Cerebellar cortex (tissue), 1 donor: Measurements from ENCODE around the gene ZNF438.
A peak's percentile ranks its signal among the peaks of the same experiment; 100 is the strongest.
"Not testable (repeated sequence)": the region's sequence is repeated elsewhere in the genome, so short reads cannot be mapped to it uniquely, and the experiment has no call there.

Experiments
- DNase-seq: peaks from one replicate; pipeline ENCODE4 v3.0.0-alpha.2; 2015; ENCODE audit warnings: low spot score

ZNF438 gene

GRCh38 chr10:31051703-31052102 is 20.0 kb upstream of the ZNF438 start:
- no peak for DNase-seq

DNA sequence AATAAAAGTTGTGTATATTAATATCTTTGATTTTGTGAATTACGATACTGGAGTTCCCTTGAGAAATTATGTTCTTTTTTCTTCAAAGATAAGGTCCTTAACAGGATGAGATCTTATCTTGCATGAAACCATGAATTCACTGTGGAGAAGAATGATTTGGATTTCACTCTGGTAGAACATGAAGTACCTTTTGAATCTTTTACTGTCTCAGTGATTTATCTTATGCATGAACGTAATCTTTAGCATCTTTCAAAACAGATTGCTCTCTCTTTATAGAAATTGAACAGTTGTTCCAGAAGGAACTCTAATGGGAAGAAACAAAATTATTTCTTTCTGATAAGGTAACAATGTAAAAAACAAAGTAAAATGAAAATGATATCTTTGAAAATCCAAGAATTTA is 11.0 kb upstream of the ZNF438 start:
- no peak for DNase-seq

DNA sequence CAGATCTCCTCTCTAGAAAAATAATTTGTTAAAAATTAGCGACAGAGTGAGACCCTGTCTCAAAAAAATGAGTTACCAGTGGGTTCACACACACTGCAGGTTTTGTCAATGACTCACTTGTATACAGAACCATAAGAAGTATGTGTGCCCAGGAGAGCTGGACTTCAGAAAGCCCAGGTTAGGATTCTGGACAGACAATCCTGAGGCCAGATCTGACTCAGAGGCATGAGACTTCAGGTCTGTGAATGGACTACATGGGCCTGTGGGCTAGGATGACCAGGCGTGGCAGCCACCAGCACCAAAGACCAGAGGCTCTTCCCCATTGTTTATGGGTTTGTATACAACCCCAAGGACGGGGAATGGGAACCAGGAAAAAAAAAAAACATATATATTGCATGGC is 9.3 kb upstream of the ZNF438 start:
- no peak for DNase-seq

GRCh38 chr10:31039006-31039405 is 7.3 kb upstream of the ZNF438 start:
- DNase-seq = not testable (repeated sequence)

- DNase-seq = no peak
Observed at GRCh38 chr10:31037749-31038148, 6.1 kb upstream of the ZNF438 start.

DNA sequence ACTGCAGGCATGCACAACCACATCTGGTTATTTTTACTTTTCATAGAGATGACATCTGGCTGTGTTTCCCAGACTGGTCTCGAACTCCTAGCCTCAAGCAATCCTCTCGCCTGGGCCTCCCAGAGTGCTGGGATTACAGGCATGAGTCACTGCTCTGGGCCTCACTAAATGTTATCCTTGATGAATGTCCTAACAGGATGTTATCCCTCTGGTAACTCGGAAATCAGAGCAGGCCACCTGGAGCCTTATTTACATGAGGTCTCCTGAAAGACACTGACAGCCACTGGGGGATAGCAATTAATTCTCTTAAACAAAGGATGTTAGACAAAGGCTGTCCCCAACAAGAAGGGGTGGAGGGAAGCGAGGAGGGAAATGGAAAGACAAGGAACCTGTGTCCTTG is 4.5 kb upstream of the ZNF438 start:
- DNase-seq = no peak

DNA sequence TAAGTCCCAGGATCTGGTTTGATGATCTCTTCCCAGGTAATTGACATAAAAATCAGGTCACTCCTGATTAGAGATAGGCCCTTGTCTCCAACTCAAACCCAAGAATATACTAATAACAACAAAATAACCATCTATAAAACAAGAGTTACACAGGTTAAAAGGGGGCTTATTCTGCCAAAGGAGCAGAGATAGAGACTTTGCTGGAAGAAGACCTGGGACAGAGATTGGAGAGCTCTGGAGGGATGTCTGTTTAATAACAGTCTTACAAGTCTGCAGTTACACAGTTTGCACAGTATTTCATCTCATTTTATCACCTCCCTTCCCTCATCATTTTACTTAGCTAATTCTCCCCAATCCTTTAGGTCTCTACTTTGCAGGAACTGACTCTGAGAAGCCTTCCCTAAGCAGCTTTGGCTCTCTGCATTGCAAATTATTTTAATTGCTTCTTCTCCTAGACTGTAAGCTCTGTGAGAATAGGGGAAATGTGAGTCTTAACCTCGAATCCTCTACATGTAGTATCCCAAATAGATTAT is 3.7 kb upstream of the ZNF438 start:
- no peak for DNase-seq

DNA sequence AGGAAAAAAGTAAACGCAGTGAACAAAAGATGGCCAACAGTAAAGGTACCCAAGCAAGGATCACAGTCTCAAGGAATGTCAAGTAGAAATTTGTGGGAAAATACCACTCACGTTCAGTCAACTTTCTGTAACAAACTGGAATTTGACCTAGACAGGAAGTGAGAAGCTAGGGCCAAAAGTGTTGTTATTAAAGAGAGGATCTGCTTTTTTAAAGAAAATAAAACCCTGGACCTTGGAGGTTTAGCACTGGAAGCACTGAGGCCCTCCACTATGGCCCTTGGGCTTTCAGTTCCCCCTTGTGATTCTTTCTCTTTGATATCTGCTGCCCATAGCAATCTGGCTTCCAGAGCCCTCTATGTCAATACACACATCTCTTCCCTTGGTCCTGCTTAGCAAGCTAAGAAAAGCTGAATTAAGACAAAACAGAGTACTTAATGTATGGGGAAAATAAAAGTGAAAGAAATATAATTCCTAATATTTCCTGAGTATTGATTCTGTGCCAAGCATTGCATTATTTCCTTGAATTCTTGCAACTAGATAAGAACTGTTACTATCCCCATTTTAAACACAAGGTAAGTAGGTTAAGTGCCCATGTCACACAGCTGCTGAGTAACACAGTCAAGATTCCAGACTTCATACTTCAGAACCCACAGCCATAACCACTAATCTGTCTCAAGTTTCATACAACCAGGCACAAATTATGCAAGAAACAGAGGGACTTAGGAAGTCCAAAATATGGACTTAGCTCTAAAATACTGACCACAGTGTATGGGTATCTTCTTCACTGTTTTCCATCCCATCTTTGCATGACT is 2.6 kb upstream of the ZNF438 start:
- DNase-seq = no peak

DNA sequence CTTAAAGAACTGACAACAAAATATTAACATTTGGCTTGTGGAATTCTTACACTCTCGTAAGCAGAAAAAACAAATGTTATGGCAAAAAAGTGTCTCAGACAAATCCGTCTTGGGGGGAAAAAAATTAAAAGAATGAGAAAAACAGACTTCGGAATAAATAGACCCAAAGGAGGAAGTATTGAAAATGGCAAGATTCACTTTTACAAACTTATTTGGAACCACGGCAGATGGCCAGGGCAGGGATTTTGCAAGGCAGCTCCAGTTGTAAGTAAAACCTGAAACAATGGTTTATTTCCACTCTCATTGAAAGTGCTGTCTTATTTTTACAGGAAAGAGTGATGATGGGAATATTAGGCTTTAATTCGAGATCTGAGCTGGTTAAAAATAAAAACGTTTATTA is 1.5 kb upstream of the ZNF438 start:
- peak; percentile 9 for DNase-seq

DNA sequence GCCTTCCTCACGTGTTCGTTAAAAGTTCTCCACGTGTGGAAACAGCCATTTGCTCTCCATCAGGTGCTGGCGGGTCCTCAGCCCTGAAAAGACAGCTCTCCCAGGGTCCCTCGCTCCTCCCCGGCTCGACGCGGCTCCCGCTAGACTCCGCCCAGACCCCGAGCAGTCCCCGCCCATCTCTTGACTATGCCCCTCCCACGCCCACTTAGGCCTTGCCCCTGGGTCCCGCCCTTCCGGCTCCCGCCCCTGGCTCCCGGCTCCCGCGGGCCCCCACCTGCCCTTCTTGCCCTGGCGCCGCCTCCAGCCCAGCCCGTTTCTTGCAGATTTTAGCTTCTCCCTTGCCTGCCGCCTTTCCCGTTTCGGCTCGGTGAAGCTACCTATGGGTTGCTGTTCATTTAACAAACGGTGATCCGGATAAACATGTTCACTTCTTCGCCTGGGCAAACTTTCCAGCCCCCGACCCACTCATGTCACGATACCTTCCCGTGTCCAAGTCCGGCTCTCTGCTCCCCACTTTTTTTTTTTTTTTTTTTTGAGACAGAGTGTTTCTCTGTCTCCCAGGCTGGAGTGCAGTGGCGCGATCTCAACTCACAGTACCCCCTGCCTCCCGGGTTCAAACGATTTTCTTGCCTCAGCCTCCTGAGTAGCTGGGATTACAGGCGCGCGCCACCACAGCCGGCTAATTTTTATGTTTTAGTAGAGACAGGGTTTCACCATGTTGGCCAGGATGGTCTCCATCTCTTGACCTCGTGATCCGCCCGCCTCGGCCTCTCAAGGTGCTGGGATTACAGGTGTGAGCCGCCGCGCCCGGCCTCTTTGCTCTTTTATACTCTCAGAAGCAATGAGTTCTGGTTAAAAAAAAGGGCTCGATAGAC is 830 bp upstream of the ZNF438 start:
- peak; percentile 95 for DNase-seq

- DNase-seq = no peak
Observed at GRCh38 chr10:31031205-31031557, 484 bp downstream of the ZNF438 start.

- DNase-seq = no peak
Observed at GRCh38 chr10:31030800-31031199, 865 bp downstream of the ZNF438 start.

DNA sequence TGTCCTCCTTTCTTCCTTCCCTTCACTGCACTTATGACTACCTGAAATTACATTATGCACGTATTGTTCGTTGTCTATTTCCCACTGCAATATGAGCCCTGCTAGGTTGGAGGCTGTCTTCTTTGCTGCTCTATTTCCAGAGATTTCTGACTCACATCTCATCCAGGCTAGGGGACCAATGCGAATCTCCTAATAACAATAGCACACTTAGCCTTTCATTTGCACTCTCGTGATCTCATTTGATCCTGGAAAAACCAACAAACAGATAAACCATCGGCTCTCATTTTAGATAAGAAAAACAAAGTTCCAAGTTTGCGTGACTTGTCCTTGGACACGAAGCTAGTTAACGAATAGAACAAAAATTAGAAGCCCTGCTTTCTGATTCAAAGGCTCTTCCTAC is 1.4 kb downstream of the ZNF438 start:
- DNase-seq = peak; percentile 8

- DNase-seq = no peak
Observed at GRCh38 chr10:31028081-31028480, 3.6 kb downstream of the ZNF438 start.

GRCh38 chr10:31026279-31026678 is 5.4 kb downstream of the ZNF438 start:
- not testable (repeated sequence) for DNase-seq

GRCh38 chr10:31025142-31025541 is 6.5 kb downstream of the ZNF438 start:
- DNase-seq = no peak

DNA sequence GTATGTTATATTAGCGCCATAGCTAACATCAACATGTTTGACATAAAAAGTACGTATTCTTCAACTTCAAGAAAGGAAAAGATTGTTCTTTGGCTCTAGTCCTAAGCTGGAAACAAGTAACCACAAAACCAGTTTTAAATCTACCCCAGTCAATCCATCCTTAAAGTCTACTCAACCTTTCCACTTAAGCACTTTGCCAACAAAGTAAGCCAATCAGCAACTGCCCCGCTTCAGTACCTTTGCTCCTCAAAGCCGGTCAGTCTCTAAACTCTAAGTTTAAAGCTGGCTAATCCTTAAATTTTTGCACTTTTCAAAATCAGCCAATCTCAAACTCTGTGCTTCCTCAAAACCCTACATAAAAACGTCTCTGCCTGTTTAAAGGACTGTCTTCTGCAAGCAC is 8.1 kb downstream of the ZNF438 start:
- DNase-seq = no peak

- no peak for DNase-seq
Observed at GRCh38 chr10:31020209-31020608, 11.5 kb downstream of the ZNF438 start.

GRCh38 chr10:31018962-31019361 is 12.7 kb downstream of the ZNF438 start:
- no peak for DNase-seq

- DNase-seq = no peak
Observed at GRCh38 chr10:31018356-31018750, 13.3 kb downstream of the ZNF438 start.

DNA sequence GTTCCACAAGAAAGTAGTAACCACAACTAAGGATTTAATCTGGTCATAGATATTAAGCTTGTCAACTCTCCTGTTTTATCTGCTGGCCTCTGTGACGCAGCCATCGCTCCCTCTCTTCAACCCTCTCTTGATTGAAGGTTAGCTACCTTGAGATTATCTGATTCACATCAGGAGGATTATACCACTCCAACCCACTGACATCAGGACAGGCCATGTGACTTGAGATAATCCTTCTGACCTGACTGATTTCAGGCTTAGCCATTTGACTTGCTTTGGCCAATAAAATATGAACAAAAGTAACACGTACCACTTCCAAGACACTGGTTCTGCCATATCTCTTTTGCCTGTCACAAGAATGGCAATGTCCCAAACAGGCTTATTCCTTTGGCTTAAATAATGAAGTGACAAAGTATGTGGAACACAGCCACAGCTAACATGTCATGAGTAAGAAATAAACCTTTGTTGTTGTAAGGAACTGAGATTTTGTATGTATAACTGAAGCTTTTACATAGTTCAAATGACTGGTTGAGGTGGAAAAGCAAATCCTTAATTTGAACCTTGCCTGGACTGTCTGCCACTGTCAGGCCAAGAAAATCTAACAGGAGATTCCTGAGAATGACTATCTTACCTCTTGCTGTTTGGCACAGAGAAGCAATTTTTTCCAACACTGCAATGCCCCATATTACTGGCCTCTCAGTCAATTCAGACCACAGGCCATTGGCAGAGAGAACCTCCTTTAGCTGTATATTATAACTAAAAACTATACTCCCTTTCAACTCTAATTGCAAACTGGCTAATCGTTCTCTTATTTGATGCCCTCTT is 13.9 kb downstream of the ZNF438 start:
- DNase-seq = no peak
